ENCODE results near the gene RABL2A.
"Not testable (repeated sequence)": the region's sequence is repeated elsewhere in the genome, so short reads cannot be mapped to it uniquely, and the experiment has no call there.

Gene RABL2A

GRCh38 chr2:113609822-113610221, 17.2 kb upstream of the RABL2A start:
- not testable (repeated sequence) for DNase-seq

DNA sequence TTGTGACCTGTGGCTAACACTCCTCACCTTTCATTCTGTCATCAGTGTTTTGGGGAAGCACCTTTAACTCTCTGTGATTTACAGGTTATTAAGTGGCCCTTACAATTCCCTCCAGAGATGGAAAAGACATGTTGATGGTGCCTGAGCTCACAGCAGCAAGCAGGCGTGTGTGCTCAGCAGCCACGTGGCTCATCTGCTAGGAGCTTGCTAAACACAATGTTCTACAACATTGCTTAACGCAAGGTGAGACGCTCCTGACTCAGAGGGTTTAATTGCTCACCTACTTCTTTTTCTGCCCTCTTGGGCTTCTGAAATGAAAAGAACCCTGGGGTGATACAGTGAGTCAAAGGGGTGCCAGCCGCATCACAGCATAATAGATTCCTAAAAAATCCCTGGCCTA, 6.1 kb upstream of the RABL2A start:
- not testable (repeated sequence) for DNase-seq

DNA sequence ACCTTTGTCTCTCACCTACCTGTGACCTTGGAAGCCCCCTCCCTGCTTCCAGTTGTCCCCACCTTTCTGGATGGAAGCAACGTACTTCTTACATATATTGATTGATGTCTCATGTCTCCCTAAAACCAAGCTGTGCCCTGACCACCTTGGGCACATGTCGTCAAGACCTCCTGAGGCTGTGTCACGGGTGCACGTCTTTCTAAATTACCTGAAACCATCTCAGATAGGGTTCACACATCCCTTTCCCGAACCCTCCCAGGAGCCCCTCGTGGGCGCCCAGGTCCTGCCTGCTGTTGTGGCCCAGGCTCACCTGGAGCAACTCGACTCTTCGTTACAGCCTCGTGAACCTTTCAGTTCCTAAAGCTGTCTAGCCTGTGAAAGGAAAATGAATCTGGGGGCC, 1.2 kb upstream of the RABL2A start:
- DNase-seq, result not testable (repeated sequence)

- not testable (repeated sequence) for DNase-seq
Measured at GRCh38 chr2:113632849-113633345, 5.8 kb downstream of the RABL2A start.

- DNase-seq, result not testable (repeated sequence)
Measured at GRCh38 chr2:113635358-113635757, 8.3 kb downstream of the RABL2A start.

- not testable (repeated sequence) for DNase-seq
Measured at GRCh38 chr2:113636226-113636625, 9.2 kb downstream of the RABL2A start.

GRCh38 chr2:113638084-113638483, 11.0 kb downstream of the RABL2A start:
- DNase-seq, result not testable (repeated sequence)

DNA sequence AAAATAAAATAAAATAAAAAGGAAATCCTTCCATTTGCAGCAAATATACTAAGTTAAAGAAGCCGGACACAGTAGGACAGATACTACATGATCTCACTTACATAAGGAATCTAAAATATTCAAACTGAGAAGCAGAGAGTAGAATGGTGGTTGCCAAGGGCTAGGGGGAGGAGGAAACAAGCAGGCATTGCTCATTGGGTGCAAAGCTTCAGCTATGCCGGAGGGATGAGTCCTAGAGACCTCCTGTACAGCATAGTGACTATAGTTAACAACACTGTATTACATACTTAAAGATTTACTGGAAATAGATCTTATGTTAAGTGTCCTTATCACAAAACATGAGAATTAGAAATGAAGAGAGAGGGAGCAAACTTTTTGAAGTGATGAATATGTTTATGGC, 19.2 kb downstream of the RABL2A start:
- DNase-seq, result not testable (repeated sequence)

- peak in 1 of 3 donors; percentile 12 for DNase-seq
Measured at GRCh38 chr2:113650834-113651815, 24.1 kb downstream of the RABL2A start.

DNA sequence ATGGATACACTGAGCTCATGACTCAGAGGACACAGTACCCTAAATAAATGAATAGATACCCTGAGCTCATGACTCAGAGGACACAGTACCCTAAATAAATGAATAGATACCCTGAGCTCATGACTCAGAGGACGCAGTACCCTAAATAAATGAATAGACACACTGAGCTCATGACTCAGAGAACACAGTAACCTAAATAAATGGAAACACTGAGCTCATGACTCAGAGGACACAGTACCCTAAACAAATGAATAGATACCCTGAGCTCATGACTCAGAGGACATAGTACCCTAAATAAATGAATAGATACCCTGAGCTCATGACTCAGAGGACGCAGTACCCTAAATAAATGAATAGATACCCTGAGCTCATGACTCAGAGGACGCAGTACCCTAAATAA, 25.5 kb downstream of the RABL2A start:
- peak in 1 of 3 donors; percentile 2 for DNase-seq

- DNase-seq, result not testable (repeated sequence)
Measured at GRCh38 chr2:113656031-113656624, 29.1 kb downstream of the RABL2A start.

DNA sequence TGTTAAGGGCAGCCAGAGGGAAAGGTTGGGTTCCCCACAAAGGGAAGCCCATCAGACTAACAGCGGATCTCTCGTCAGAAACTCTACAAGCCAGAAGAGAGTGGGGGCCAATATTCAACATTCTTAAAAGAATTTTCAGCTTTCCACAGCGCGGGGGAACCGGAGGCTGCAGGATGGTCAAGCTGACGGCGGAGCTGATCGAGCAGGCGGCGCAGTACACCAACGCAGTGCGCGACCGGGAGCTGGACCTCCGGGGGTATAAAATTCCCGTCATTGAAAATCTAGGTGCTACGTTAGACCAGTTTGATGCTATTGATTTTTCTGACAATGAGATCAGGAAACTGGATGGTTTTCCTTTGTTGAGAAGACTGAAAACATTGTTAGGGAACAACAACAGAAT, 30.7 kb downstream of the RABL2A start:
- not testable (repeated sequence) for DNase-seq

DNA sequence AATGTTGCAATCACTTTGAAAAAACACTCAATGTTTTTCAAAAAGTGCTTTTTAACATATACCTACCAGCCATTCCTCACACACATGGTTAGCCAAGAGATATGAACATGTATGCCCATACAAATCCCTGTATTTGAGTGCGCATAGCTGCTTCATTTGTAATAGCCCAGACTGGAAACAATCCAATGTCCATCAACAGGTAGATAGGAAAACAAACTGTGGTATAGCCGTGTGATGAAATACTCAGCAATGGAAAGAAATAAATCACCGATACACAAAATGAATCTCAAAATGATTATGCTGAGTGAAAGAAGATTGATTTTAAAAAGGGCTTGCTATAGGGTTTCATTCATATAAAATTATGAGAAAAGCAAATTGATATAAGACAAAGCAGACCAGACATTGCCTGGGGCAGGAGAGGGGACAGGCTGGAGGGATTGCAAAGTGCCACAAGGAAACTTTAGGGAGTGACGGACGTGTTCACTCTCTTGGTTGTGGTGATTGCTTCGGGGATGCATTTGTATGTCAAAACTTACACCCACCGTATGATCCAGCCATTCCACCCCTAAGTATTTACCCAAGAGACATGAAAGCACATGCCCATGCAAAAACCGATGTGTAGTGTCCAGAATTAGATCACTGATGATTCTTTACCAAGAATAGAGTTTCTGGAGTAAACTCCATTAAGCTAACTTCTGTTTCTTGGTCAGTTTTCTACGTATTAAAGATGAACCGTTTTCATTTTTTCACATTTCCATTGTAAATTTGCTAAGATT, 36.4 kb downstream of the RABL2A start:
- not testable (repeated sequence) for DNase-seq

DNA sequence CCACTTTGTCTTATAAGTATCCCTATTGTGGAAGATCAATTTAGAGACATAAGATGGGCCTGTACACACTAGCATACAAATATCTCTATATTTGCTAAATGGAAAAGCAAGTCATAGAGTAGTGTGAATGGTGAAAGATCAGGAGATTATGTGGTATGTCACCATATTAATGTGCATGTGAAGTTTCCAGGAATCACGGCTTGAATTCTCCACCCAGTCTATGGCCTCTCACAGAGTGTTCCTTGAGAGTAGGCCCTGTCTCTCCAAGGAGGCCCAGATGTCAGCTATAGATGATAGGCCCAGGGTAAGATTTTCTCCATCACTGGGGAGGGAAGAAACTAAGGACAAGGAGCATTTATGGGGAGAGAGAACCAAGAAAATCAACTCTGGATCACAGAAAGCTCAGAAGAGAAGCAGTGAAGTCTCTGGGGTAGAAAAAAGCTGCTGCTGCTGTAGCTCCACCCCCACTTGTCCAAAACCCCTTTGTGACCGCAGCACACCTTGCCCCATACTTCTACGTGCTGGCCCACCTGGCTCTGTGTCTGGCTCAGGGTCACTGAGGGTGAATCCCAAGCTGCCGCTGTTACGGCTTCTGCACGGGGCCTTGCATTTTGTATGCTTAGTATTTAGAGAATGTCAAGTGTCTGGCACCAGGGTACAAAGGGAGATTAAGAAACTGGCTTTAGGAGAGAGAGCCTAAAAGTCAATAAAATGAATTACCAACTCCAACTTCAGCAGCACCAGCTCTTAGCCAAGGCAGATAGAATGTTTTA, 37.9 kb downstream of the RABL2A start:
- not testable (repeated sequence) for DNase-seq

DNA sequence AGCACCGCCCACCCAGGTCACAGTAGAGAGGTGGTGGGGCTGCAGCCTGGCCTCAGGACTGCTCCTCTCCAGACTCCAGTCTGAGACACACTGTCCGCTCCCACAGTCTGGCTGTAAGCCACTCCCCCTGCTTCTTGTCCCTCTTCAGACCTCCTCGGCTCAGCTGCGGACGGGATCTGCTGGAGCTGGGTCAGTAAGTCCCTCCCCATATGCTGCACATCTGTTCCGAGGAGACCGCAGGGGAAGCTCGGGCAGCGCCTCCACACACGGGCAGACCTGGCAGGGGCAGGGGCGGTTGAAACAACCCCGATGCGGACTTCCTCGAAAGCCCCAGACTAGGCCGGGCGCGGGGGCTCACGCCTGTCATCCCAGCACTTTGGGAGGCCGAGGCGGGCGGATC, 41.9 kb downstream of the RABL2A start:
- DNase-seq, result not testable (repeated sequence)

DNA sequence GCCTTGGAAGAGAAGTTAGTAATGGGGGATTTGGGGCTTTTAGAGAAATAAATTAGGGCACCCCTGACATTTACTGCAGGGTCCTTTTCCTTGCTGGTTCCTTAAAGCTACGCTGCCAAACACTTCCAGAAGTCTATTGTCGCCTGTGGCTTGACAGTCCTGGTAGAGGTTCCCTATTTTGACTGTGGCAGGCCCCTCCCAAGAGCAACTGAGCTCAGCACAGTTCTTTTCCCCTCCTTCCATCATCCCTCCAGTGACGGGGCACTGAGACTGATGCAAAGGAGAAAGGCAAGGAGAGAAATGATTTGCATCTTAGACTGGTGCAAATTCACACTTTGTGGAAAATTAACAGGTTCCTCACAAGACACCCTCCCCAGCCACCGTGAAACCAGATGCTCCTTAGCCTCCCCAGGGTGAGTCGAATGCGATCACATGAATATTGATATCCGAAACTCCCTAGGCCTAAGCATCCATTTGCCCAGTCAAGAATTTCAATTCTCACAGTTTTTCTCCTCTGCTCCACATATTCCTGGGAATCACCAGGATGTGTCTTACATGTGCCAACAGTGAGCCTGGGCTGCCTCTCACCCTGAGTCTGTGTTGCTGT, 45.4 kb downstream of the RABL2A start:
- peak; percentile 21 to 58 (median 50) for DNase-seq

DNA sequence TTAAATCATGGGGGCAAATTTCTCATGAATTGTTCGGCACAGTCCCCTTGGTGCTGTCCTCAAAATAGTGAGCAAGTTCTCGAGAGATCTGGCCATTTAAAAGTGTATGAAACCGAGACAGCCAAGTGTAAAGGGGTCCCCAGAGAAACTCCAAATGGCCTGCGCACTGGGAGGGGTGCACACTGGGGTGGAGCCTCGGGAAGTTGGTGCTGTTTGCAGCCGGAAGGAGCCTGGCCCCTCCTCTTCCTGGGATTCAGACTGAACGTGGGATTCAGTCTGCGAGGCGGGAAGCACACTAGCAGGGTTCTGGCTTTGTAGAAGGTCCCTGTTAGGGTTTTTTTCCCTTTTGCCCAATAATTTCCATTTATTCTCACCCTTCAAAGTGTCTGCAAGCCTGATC, 48.8 kb downstream of the RABL2A start:
- no peak for DNase-seq

- DNase-seq, result no peak
Measured at GRCh38 chr2:113676623-113677266, 49.7 kb downstream of the RABL2A start.

DNA sequence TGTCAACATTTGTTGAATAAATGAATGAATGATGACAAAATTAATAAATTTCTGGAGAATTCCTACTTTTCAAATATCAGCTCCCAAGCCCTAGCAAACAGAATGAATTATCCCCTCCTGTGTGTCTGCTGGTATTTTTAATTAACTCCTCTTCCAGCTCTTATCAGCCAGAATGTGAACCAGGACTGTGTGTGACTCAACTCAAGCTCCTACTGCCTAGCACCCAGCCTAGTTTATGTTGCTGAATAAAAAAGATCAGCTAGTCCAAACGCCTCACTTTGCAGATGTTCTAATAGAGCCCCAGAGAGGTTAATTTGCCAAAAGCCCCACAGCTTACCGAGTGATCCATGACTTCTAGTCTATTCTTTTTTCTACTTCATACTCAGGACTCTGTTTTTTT, 50.3 kb downstream of the RABL2A start:
- DNase-seq, result no peak

DNA sequence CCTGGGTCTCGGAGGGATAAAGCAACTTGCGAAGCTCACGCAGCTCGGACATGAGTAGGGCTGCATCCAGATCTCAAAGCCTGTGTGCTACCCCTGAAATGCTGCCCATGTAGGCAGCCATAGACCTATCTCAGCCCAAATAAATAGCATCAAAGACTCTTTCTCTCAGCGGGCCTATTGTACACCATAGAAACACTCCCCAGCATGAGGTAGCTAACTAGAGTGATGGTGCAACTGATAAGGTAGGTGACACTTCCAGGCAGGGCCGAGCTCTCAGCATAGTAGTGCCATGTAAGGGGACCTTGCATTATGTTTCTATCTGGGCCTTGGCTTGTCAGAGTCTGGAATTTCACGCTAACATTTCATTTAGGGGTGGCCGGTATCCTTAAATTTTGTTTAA, 52.4 kb downstream of the RABL2A start:
- no peak for DNase-seq

DNA sequence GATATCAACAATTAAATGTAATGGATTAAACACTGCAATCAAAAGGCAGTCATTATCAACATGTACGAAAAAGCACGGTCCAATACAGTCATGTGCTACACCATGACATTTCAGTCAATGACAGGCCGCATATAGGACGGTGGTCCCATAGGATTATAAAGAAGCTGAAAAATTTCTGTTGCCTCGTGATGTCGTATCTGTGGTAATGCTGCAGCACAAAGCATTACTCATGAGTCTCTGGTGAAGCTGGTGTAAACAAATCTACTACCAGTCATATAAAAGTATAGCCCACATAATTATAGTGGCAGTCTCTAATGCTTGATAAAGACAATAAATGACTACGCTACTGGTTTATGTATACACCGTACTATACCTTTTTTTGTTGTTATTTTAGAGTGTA, 58.4 kb downstream of the RABL2A start:
- DNase-seq, result no peak

Data from suppressor macrophage treated with lipopolysaccharide for 1 hour (primary cell).